ENCODE measurements around the gene BARX1.
A peak's percentile ranks its signal among the peaks of the same experiment; 100 is the strongest.
"Not testable (repeated sequence)": the region's sequence is repeated elsewhere in the genome, so short reads cannot be mapped to it uniquely, and the experiment has no call there.

The BARX1 gene

DNA sequence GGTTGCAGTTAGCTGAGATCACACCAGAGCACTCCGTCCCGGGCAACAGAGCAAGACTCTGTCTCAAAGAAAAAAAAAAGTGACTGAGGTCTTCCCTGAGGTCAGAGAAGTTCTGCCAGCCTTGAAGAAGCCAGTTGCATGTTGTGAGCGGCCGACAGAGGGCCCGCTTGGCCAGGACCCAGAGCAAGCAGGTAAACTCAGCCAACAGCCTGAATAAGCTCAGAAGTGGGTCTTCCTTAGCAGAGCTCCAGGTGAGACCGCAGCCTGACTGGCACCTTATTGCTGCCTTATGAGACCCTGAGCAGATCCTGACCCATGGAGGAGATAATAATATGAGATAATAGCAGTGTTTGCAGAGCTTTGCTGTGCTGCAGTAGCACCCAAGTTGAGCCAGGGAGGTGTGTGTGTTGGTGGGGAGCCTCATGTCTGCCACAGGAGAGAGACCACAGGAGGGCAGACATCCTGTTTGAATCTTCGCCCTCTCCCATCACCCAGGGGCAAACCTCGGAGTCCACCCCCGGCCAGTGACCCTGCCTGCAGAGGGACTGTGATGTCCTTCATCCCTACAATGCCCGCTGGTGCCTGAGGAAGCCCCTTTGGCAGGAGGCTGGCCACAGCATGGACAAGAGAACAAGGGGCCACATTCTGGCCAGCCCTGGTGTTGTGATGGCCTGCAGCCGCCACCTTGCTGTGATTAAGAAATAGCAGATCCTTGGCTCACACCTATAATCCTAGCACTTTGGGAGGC is 10.8 kb upstream of the BARX1 start:
- DNase-seq (ENCODE audit: low read depth) = no peak

DNA sequence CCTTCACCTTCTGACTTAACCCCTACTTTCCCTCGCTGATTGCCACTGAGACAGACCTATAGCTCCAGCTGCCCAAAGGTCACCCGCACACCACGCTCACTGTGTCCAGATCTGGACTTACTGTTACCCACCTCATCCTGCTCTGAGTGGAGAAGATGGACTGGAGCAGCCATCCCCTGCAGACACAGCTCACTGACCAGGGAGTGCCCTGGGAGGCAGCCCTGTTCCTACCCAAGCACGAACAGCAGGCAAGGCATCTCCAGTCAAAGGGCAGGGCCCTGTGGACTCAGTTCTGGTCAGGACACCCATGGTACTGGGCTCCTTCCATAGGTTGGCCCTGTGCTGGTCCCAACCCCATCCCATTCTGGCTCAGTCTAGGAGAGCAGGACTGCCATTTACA is 9.5 kb upstream of the BARX1 start:
- no peak for DNase-seq (ENCODE audit: low read depth)

DNA sequence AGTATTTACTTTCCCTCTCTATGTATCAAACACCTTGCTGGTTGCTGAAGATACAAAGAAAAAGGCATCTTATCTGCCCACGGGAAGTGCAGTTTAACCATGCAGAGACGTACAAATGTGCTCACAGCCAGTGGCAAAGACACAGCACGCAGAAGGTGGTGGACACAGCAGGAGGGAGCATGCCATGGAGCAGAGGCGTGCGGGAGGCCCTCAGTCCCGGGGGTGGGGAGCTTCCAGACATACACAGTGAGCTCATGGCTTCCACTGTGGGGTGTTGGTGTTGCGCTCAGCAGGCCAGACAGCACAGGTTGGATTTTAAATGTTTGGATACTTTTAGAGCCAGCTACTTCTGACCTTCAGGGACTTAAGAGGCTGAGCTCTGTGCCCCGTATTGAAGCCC is 8.8 kb upstream of the BARX1 start:
- DNase-seq (ENCODE audit: low read depth) = no peak

DNA sequence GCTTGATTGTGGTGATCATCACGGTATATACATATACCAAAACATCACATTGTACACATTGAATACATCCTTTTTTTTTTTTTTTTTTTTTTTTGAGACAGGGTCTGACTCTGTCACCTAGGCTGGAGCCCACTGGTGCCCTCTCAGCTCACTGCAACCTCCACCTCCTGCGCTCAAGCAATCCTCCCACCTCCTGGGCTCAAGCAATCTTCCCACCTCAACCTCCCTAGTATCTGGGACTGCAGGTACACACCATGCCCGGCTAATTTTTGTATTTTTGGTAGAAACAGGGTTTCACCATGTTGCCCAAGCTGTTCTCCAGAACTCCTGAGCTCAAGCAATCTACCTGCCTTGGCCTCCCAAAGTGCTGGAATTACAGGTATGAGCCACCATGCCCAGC is 8.3 kb upstream of the BARX1 start:
- not testable (repeated sequence) for DNase-seq (ENCODE audit: low read depth)

DNA sequence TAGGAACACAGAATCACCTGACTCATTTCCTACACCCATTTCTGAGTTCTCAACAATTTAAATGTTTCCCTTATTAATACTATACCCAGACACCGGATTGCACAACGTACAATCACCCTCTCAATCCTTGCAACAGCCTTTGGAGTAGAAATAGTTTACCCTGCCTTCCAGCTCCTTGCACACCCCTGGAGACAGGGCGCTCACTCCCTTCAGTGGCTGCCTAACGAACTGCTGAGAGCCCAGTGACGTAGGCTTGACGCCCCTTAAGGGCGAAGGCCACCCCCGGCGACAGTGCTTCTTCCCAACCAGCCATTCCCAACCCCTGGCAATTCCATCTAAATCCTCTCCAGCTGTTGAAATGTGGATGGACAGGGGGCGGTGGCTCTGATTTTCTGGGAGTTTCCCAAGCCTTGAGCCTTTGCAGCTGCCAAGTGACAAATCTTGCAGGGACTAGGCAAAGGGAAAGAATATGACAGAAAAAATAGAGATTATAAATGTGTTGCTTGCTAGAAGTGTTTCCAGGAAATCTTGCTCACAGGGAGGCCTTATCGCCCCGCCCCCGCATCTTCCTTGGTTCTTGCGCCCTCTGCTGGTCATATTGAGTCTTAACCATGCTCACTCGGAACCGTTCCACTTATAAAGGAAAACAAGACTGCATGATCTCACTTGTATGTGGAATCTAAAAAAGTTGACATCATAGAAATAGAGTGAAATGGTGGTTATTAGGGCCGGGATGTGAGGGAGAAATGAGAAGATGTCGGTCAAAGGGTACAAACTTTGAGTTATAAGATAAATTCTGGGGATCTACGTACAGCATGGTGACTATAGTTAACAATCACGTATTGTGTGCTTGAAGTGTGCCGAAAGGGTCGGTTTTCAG is 7.6 kb upstream of the BARX1 start:
- peak; percentile 83 for DNase-seq (ENCODE audit: low read depth)

DNA sequence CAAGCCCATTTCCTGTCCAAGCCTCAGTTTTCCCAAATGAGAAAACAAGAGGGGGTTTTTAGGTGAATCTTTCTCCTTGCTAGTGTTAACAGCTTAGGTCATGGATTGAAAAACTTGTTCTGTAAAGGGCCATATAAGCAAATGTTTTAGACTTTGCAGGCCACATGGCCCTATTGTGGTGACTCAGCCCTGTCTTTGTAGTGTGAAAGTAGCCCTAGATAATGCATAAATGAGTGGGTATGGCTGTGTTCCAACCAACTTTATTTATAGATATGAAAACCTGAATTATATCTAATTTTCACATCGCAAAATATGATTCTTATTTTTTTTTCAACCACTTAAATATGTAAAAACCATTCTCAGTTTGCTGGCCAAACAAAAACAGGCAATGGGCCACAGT is 6.9 kb upstream of the BARX1 start:
- no peak for DNase-seq (ENCODE audit: low read depth)

DNA sequence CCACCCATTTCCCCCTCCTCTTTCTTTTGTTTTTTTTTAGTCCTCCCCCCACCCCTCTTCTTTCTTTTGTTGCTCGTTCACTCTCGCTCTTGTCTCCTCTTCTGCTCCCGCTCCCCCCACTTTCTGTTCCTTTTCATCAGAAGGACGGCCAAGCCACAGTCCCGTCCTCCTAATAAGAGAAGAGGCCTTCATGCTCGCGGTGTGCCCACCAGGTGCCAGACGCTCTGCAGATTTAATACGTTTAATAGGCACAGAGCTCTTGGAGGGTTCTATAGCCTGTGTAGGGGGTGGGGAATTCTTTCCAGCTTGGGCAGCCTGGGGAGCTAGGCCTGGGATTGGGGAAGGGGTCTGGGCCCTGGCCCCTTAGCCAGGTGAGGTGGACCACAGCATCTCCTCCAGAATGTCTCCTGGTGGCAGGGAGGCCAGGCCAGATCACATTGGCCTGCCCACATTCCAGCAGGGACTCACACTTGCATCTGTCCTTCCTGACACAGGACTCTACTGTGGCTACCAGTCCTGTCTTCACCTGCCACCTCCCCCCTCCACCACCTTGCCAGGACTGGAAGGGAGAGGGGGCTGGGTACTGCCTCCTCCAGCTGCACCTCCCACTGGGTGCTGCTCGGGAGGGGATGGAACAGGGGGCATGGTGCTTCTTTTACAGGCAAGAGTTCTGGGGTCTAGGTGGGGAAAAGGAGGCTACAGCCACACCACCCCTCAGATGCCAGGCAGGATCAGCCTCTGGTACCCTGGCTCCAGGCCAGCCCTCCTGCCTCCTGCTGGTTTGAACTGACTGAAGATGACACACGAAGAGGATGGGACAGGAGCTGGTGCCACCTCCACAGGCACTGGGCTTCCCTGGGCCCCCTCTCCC is 6.1 kb upstream of the BARX1 start:
- DNase-seq (ENCODE audit: low read depth) = no peak

DNA sequence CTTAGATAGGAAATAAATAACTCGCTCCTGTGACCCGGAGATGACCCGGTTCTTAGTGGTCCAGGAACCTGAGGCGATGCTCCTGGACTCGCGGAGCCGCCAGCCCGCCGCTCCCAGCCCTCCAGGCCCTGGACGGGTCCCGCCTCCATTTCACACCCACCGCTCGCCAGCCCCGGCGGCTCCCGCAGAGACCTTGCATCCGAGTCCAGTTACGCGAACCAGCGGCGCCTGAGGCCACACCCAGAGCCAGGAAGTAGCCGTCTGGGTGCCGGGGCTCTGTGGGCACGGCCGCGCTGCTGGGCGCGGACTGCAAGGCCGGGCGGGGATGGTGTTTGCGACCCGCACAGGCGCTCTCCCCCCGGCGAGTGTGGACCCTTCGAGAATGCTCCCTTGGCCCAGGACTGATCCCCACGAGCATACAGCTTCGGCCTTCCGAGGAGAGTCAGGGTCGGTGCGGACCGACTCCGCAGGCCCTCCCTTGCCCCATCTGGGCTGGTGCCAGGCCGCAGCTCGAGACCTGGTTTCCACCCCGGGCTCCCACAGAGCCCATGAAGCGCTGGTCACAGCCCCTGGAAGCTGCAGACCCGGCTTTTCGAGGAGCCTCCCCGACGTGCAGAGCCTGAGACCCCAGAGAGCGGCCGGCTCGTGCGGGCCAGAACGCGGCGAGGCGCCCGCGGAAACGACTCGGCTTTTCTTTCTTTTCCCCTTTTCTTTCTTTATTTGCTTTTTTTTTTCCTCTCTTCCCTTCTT is 5.2 kb upstream of the BARX1 start:
- DNase-seq (ENCODE audit: low read depth) = no peak

DNA sequence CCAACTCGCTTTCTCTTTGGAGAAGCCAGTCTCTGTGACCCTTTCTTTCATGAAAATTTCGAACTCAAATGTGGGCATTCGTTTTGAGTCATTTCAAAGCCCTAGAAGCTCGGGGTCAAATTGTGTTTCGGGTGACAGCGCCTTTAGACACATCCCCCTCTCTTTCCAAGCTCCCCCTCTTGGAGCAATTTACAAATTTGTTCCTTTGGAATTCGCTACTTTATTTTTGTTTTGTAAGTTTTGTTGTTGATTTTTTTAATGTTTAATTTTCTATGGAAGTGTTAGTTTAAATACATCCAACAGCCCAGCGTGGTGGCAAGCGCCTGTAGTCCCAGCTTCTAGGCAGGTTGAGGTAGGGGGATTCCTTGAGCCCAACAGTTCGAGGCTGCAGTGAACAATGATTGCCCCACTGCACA is 4.6 kb upstream of the BARX1 start:
- no peak for DNase-seq (ENCODE audit: low read depth)

DNA sequence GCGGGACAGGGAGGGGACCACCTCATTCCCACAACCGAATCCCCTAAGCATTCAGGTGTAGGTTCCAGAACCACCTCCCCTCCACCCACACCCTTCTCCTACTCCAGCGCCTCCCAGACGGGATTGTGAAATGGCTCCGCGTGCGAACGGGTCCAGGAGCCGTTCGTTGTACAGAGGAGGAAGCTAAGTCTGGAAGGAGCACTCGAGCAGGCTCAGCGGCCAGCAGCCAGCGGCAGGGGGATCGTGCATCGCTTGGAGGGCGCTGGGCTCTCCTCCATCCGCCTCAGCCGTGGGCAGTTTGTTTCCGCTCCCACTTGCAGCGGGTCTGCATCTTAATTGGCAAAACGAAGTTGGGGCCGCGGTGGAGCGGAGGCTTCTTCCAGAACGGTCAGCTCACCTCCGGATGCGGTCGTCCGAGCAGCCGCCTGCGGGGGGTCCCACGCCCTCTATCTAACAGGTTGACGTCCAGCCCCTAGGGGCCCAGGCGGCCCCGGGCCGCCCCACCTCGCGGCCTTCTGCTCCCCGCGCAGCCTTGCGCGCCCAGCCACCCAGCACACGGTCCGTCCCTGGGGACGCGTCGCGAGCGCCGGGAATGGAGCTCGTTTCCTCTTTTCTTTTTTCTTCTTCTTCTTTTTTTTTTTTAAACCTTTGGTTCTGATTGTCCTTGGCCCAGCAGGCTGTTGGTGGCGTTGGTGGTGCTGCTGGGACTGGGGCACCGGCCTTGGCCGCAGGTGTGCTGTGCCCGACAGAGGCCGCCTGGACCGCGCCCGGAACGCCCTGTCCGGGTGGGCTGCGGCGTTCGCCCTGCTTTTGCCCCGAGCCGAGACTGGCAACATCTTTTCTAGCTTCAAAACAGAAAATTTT is 3.9 kb upstream of the BARX1 start:
- DNase-seq (ENCODE audit: low read depth) = peak; percentile 40

DNA sequence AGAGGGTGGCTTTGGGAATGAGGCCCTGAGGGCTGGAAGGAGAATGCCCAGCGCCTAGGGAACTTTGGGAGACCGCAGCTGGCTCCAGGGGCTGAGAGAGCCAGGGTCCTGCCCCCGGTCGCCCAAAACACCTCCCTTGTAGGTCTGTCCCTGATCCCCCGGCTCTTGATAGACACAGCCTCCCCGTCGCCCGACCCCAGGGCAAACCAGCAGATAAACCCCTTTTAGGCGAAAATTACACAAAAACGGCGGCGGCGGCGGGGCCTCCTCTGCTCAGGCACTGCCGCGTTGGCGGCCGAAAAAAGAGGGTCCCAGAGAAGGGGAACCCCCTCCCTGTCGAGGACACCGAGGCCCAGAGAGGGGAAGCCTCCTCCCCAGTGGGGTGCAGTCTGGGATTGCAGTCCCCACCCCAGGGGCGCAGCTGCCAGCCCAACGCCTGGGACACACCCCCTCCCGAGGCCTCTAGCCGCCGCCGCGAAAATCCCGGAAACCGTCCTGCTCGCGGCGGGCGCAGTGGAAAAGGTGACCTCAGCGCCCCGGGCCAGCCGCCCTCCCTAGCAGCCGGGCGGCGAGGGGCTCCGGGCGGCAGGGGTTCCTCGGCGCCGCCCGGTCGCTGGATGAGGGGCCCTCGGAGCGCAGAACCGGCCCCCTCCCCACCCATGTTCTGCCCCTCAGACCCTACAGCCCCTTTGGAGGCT is 3.1 kb upstream of the BARX1 start:
- DNase-seq (ENCODE audit: low read depth) = no peak

DNA sequence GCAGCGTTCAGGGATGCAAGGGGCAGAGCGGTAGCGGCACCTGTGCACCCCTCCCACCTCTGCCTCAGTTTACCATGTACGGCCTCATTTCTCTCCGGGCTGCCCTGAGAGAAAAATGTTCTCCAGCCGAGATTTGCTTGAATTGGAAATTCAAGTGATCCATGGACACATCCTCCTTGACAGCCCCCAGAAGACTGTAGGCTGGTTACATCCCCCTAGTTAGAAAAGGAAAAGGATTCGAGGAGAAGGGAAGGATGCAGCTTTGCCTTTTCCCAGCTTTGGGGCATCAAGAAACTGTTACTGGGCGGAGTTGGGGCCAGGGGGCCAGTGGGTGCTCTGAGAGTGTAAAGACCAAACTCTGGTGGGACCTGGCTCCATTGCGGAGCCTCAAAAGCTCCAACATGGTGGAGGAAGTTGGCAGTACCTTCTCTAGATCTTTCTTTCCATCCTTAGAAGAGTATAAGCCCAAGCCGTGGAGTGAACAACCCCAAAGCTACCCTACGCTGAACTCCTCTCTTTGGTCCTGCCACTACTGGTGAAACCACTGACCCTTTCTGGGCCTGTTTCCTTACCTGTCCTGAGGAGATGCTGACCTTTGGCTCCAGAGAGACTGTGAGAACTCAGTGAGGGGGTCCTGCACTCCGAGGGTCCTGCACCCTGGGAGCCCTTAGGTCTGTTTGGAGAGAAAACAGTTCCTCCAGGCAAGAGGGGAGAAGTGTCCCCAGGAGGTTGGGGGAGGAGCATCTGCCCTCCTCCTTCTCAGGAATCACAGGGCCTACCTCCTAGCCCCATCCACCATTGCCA is 1.0 kb upstream of the BARX1 start:
- DNase-seq (ENCODE audit: low read depth) = no peak

DNA sequence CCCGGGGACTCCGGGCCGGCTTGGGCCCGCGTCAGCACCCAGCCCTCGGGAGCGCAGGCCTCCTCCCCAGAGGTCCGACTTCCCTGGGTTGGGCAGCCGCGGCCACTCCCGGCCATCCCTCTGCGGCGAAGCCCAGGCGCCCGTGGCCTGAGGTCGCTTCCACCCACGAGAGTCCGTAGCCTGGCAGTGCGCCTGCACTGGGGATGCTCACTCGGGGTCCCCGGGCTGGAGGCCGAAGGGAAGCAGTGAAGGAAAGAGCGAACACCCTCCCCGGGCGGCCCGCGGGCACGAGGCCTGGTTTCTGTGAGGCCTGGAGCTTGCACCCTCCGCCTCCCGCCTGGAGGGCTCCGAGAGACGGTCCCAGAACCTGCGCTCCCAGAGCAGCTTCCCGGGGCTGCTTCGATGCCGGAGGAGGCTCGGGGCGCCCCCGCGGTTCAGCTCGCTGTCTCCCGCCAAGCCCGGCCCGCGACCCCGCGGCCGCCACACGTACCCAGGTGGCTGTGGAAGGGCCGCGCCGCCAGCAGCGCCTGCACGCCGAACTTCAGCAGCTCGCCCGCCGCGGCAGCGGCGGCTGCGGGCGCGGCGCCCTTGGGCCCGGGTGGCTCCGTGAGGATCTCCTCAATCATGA is 607 bp downstream of the BARX1 start:
- DNase-seq (ENCODE audit: low read depth) = no peak

DNA sequence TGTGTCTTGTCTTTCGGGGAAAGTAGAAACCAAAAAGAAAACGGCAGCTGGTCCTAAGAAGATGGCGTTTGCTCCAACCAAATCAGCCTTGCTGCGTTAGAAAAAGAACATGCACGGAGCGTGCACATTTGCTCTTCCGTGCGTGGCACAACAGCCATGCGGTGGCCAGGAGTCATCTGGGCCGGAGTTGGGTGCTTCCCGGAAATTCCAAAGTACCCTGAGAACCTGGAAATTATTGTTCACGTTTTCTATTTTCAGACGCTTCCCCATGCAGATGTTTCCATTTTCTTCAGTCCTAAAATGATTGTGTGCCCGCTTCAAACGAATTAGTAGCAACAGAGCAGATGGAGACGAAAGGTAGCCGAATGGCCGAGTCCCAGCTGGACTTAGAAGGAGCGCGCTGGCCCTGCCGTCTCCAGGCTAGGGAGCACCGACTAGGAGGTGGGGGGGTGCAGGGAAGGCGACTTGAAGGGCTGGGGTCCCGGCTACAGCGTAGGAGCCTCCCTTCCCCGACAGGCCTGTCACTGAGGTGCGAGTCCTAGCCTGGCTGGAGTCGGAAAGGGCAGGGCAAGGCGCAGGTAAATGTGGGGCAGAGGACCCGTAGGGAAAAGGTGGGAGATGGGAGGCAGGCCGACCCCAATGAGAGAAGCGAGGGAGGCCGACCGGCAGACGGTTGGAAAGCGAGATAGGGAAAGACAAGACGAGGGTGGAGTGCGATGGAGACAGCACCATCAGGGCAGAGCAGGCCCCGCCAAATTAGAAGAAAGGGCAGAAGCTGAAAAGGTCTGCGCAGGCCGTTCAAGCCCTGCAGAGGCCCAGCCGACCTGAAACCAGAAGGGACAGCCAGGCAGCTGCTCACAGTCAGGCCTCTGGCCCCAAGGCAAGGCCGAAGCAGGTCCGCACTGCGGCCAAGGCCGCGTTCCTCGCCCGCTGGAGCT is 1.4 kb downstream of the BARX1 start:
- DNase-seq (ENCODE audit: low read depth) = no peak

DNA sequence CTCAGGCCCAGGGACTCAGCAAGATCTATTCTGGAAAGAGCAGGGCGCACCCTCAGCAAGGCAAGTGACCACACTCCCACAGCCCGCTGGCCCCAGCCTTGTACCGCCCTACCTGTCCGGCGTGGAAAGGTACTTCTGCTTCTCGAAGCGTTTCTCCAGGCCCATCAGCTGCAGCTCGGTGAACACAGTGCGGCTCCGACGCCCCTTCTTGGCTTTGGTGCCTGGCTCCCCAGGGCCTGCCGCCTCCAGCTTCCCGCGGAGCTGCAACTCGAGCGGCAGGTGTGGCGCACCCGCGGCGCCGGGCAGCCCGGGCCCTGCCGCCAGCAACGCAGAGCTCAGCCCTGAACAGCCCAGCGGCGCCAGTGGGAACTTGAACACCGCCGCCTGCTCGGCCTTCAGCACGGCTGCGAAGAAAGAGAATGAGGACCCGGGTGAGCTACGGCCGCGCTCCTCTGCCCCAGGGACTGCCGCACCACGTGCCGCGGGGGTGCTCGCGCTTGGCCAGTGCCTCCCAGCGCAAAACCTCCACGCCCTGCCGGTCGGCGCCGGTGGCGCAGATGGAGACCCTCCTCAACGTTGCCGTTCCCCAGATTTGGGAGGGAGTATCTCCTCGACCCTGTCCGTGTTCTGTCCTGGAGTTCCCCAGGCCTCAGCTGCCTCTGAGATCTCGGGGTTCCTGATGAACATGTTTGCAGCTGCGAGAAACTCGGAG is 2.2 kb downstream of the BARX1 start:
- DNase-seq (ENCODE audit: low read depth) = no peak

DNA sequence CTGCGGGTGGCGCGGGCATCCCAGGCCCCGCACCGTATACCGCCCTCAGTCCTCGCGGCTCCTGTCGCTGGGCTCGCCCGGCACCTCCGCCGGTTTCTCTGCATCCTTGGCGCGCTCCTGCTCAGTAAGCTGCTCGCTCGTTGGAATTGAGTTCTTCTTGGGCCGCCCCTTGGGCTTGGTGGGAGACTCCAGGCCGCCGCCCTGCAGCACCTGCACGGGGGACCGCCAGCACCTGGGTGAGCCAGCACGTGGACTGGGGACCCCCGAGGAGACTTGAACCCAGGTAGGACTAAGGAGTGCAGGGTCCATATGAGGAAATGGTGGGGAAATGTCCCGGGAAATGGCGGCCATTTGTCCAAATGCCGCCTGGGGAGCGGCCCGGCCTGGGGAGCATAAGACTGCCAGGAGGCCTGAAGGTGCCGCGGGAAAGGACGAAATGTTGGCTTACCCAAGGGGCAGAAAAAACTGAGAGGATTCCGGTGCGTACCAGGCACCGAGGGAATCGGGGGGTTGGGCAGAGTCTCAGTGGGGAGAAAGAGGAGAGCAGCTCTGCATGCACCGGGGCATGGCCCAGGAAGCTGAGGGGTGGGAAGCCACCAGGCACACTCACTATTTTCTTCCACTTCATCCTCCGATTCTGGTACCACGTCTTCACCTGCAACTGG is 2.9 kb downstream of the BARX1 start:
- no peak for DNase-seq (ENCODE audit: low read depth)
